ENCODE measurements around the gene BAZ2A. TPM values are rescaled to one million over a fixed set of nuclear protein-coding genes. Genes with fewer than 3 reads are reported as not detected.

BAZ2A gene
- total RNA-seq, 6 donors from 2014 or later = 74.5 to 245 (median 95.5) TPM

- Histone ChIP-seq H3K27me3 (no peaks in the 10 kb centered on the region), H3K4me3 (no peak overlapping the region), H3K4me1 (peaks cover 6 to 36% (median 23%) of the 10 kb centered on the region in 4 donors), H3K27ac (peak overlapping the region in 3 of 4 donors; percentile 44 to 71 (median 69)), H3K36me3 (peaks cover 77 to 100% (median 89%) of the 10 kb centered on the region in 4 donors), H3K9me3 (no peaks in the 10 kb centered on the region)
- ATAC-seq (ENCODE audit: low FRiP score in 2 of 2) (no peak), DNase-seq (no peak)
- 80 to 94% methylated on average over 1 to 2 of the region's 3 CpGs for WGBS, 2 donors
- no peak for TF ChIP-seq EP300 (IDR thresholded peaks at IDR 0.05)
- no peak for TF ChIP-seq POLR2AphosphoS5 (IDR thresholded peaks at IDR 0.05)
- TF ChIP-seq CTCF (IDR thresholded peaks at IDR 0.05) = no peak
- no peak for TF ChIP-seq POLR2A (IDR thresholded peaks at IDR 0.05)
Observed at GRCh38 chr12:56601503-56601902, 28.6 kb downstream of the BAZ2A start.

GRCh38 chr12:56600753-56601152, 29.4 kb downstream of the BAZ2A start:
- ATAC-seq (ENCODE audit: low FRiP score in 2 of 2) = peak in 1 of 2 donors; percentile 49
- no peaks in the 10 kb centered on the region for H3K27me3 ChIP-seq
- H3K4me1 ChIP-seq = peaks cover 6 to 36% (median 23%) of the 10 kb centered on the region in 4 donors
- H3K27ac ChIP-seq = peak overlapping the region in 3 of 4 donors; percentile 44 to 71 (median 69)
- no peak for TF ChIP-seq POLR2A (IDR thresholded peaks at IDR 0.05)
- no peak for TF ChIP-seq EP300 (IDR thresholded peaks at IDR 0.05)
- TF ChIP-seq POLR2AphosphoS5 (IDR thresholded peaks at IDR 0.05) = no peak
- no peak for TF ChIP-seq CTCF (IDR thresholded peaks at IDR 0.05)
- DNase-seq = peak in 1 of 2 donors; percentile 67
- peaks cover 71 to 100% (median 84%) of the 10 kb centered on the region in 4 donors for H3K36me3 ChIP-seq
- WGBS, 2 donors = 70 to 85% methylated on average over 2 to 6 of the region's 6 CpGs
- no peak overlapping the region for H3K4me3 ChIP-seq
- H3K9me3 ChIP-seq = no peaks in the 10 kb centered on the region

DNA sequence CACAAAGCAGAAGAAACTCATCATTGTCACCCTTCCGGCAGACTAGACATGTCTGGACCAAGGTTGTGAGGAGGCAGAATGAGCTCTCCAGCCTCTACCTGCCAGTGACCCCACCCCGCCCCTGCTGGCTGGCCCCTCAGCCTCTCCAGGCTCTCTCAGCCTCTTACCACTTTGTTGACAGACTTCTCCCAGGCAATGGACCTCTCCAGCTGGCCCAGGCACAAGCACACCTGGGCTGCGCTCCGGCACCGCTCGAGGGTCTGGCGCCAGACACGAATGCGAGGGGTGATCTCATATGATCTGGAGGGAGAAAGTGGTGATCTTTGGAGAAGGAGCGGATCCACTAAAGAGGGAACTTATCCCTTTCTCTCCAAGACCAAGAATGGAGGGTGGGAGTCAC, 30.3 kb downstream of the BAZ2A start:
- Histone ChIP-seq H3K9me3 (no peaks in the 10 kb centered on the region), H3K36me3 (peaks cover 62 to 100% (median 80%) of the 10 kb centered on the region in 4 donors), H3K27ac (peak overlapping the region in 3 of 4 donors; percentile 37 to 71 (median 62)), H3K27me3 (no peaks in the 10 kb centered on the region), H3K4me3 (peak overlapping the region in 1 of 4 donors; percentile 4), H3K4me1 (peaks cover 6 to 36% (median 23%) of the 10 kb centered on the region in 4 donors)
- peak; percentile 84 to 85 for DNase-seq
- WGBS, 2 donors = 84 to 86% methylated on average over 9 to 10 of the region's 10 CpGs
- peak; percentile 27 to 28 for ATAC-seq (ENCODE audit: low FRiP score in 2 of 2)
- TF ChIP-seq POLR2AphosphoS5 (IDR thresholded peaks at IDR 0.05) (peak in 1 of 2 donors; percentile 24), CTCF (IDR thresholded peaks at IDR 0.05) (no peak)

GRCh38 chr12:56599041-56599440, 31.1 kb downstream of the BAZ2A start:
- Histone ChIP-seq H3K9me3 (no peaks in the 10 kb centered on the region), H3K27ac (peak overlapping the region in 2 of 4 donors; percentile 62 to 71), H3K4me1 (peaks cover 10 to 36% (median 23%) of the 10 kb centered on the region in 4 donors), H3K36me3 (peaks cover 55 to 100% (median 72%) of the 10 kb centered on the region in 4 donors), H3K27me3 (no peaks in the 10 kb centered on the region), H3K4me3 (peak overlapping the region in 1 of 4 donors; percentile 4)
- DNase-seq (peak in 1 of 2 donors; percentile 57), ATAC-seq (ENCODE audit: low FRiP score in 2 of 2) (no peak)
- WGBS, 2 donors = 95 to 96% methylated on average over 15 of the region's 15 CpGs
- TF ChIP-seq CTCF (IDR thresholded peaks at IDR 0.05) (no peak), EP300 (IDR thresholded peaks at IDR 0.05) (no peak), POLR2AphosphoS5 (IDR thresholded peaks at IDR 0.05) (no peak), POLR2A (IDR thresholded peaks at IDR 0.05) (no peak)

DNA sequence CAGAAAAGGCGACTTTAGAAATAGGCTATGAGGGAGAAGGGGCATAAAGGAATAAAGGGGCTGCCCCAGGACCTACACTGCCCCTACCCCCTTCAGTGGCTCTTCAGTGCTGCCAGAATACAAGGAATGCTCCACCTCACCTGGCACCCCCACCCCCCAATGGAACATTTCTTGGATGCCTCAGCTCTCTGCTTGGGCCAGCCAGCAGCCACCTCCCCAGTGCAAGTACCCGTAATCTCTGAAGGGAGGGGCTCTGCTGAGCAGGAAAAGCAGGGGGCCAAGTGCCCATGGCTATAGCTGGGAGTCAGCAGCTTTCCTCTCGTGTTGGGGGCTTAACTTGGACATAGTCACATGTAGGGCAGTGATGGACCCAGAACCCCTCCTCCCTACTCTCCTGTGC, 33.3 kb downstream of the BAZ2A start:
- H3K27ac ChIP-seq = peak overlapping the region in 3 of 4 donors; percentile 41 to 65 (median 48)
- WGBS, 2 donors = 41 to 64% methylated on average over 3 of the region's 3 CpGs
- no peaks in the 10 kb centered on the region for H3K9me3 ChIP-seq
- TF ChIP-seq POLR2A (IDR thresholded peaks at IDR 0.05) (no peak), POLR2AphosphoS5 (IDR thresholded peaks at IDR 0.05) (peak in 1 of 2 donors; percentile 21)
- peaks cover 10 to 28% (median 18%) of the 10 kb centered on the region in 4 donors for H3K4me1 ChIP-seq
- peak in 1 of 2 donors; percentile 38 for DNase-seq
- H3K27me3 ChIP-seq = no peaks in the 10 kb centered on the region
- peaks cover 35 to 93% (median 51%) of the 10 kb centered on the region in 4 donors for H3K36me3 ChIP-seq
- no peak overlapping the region for H3K4me3 ChIP-seq
- no peak for ATAC-seq (ENCODE audit: low FRiP score in 2 of 2)
